22Rv1 (cell line): ENCODE measurements around the gene CDH16.

Source experiments
- ZFX ChIP-seq: fragments of 450-650 bp; IDR thresholded peaks from 2 replicates; pipeline ENCODE4 v1.6.1; 2017; ENCODE audit warnings: antibody characterized with exemption, borderline replicate concordance
- TF ChIP-seq, protein P1 (sequence below): fragments of 450-650 bp; IDR thresholded peaks from 2 replicates; pipeline ENCODE4 v1.5.1; 2017; ENCODE audit warnings: mild to moderate bottlenecking

DNA sequence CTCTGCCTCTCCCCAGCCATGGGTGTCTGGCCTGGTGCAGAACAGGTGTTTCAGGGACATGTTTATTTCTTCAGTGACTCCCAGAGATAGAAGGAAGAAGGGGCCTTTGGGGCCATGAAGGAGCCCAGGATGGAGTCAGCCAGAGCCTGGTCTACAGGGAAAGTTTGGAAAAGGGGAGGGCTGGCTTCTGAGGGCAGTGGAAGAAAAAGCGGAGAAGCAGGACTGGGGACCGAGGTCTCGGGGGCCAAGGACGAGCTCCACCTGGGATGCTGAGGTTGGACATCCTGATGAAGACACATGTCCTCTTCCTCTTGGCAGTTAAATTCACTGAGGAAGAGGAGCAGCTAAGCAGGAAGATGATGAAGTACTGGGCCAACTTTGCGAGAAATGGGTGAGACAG, 24.3 kb upstream of the CDH16 start:
- TF ChIP-seq, protein P1, sequence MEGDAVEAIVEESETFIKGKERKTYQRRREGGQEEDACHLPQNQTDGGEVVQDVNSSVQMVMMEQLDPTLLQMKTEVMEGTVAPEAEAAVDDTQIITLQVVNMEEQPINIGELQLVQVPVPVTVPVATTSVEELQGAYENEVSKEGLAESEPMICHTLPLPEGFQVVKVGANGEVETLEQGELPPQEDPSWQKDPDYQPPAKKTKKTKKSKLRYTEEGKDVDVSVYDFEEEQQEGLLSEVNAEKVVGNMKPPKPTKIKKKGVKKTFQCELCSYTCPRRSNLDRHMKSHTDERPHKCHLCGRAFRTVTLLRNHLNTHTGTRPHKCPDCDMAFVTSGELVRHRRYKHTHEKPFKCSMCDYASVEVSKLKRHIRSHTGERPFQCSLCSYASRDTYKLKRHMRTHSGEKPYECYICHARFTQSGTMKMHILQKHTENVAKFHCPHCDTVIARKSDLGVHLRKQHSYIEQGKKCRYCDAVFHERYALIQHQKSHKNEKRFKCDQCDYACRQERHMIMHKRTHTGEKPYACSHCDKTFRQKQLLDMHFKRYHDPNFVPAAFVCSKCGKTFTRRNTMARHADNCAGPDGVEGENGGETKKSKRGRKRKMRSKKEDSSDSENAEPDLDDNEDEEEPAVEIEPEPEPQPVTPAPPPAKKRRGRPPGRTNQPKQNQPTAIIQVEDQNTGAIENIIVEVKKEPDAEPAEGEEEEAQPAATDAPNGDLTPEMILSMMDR, result no peak
- no peak for TF ChIP-seq ZFX
